22Rv1 (cell line): ENCODE data around the gene GREM2.

Experiments
- ZFX ChIP-seq: fragments of 450-650 bp; IDR thresholded peaks from 2 replicates; pipeline ENCODE4 v1.6.1; 2017; ENCODE audit warnings: antibody characterized with exemption, borderline replicate concordance
- TF ChIP-seq, protein P1 (sequence below): fragments of 450-650 bp; IDR thresholded peaks from 2 replicates; pipeline ENCODE4 v1.5.1; 2017; ENCODE audit warnings: mild to moderate bottlenecking

DNA sequence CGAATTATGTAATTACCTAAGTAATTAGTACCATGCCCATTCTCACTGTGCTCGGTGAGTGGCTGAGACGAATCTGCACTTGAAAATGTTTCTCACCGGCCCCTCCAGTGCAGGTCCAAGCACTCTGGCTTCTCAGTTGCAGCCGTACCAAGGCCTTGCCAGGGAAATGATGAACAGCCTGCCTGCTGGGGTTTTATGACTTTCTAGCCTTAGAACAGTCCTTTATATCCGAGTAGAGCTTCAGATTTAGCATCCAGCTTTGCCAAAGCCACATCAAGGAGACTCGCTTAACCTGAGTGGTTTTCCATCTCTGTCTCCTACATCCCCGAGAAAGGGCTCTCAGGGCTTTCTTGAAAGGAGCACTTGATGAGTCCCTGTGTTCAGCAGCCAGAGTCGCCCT, 83.4 kb downstream of the GREM2 start:
- TF ChIP-seq, protein P1, sequence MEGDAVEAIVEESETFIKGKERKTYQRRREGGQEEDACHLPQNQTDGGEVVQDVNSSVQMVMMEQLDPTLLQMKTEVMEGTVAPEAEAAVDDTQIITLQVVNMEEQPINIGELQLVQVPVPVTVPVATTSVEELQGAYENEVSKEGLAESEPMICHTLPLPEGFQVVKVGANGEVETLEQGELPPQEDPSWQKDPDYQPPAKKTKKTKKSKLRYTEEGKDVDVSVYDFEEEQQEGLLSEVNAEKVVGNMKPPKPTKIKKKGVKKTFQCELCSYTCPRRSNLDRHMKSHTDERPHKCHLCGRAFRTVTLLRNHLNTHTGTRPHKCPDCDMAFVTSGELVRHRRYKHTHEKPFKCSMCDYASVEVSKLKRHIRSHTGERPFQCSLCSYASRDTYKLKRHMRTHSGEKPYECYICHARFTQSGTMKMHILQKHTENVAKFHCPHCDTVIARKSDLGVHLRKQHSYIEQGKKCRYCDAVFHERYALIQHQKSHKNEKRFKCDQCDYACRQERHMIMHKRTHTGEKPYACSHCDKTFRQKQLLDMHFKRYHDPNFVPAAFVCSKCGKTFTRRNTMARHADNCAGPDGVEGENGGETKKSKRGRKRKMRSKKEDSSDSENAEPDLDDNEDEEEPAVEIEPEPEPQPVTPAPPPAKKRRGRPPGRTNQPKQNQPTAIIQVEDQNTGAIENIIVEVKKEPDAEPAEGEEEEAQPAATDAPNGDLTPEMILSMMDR, result no peak
- TF ChIP-seq ZFX, result no peak
